NCI-H524 treated with DMSO at 0.1 percent for 48 hours (cell line): Measurements from ENCODE around the gene TMEM204.

Experiments
- DNase-seq: peaks from one replicate; lab custom pipeline; 2025; lab: John Stamatoyannopoulos, UW

The TMEM204 gene

DNA sequence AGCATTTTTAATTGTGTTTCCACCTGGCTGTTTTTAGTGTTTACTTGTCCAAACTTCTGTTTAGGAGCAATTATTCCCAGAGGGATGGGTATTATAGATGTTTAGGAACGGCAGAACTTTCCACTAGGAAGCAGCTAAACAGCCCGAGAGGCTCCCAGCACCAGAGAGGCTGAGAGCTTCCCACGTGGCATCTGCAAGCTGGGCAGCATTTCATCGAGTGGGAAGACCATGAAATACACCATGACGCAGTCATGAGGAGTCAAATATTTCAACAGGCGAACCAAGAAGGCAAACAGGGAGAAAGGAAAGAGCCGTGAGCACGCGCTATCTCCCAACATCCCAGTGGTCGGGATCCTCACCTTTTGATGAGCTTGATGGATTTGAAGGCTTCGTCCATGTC lies 24.1 kb downstream of the TMEM204 start:
- DNase-seq, result no peak

GRCh38 chr16:1559446-1559975 lies 26.0 kb downstream of the TMEM204 start:
- no peak for DNase-seq

GRCh38 chr16:1560153-1560552 lies 26.7 kb downstream of the TMEM204 start:
- DNase-seq, result no peak

- DNase-seq, result no peak
Observed at GRCh38 chr16:1560866-1561265, 27.4 kb downstream of the TMEM204 start.

GRCh38 chr16:1561266-1561665 lies 27.8 kb downstream of the TMEM204 start:
- DNase-seq, result no peak

DNA sequence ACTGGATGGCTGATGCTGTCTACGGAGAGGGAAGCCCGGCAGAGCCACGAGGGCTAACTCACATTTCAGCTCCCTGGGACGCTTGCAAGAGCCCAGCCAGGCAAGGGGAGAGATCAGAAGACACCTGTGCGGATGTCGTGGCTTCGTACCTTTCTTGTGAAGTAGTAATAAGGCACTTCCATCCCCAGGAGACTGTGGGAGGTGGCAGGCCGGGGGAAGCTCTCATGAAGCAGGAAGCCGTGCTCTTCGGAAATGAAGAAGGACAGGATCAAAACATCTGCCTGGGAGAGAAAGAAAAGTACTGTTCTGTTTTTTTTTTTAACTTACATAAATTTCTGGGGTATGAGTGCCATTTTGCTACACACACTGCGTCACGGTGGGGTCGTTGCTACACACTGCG lies 28.4 kb downstream of the TMEM204 start:
- DNase-seq, result no peak

DNA sequence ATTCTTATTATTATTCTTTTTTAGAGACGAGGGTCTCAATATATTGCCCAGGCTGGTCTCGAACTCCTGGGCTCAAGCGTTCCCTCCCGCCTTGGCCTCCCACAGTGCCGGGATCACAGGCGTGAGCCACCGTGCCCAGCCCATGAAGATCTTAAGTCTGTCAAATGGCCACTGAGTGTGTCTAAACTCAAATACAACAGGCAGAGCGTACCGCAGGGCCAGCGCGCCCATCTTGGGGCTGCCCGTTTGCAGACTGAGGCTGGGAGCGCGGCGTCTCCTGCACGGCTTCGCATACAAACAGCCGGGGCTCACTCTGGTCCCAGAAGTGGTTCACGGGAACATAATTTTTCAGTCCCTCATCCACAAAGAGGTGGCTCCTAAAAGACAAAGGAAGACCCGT lies 30.3 kb downstream of the TMEM204 start:
- no peak for DNase-seq

DNA sequence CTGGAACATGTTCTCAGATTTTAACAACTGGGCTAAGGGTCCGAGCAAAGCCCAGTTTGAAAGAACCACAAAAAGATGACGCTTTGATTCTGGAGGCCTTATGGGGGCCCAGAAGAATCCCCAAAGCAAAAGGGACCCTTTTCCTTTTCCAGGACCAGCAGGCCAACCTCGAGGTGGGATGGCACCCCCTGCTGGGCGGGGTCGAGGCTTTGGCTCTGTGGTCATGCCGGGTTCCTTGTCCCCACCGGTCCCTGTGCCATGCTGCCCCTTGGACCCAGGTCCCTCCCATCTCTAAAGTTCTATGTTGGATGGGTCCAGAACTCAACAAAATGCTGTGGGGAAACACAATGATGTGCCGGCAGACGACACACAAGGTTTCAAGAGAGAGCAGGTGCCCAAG lies 30.9 kb downstream of the TMEM204 start:
- no peak for DNase-seq

GRCh38 chr16:1565083-1565805 lies 31.8 kb downstream of the TMEM204 start:
- DNase-seq, result no peak

- no peak for DNase-seq
Observed at GRCh38 chr16:1567988-1568387, 34.5 kb downstream of the TMEM204 start.

- DNase-seq, result no peak
Observed at GRCh38 chr16:1571012-1571671, 37.7 kb downstream of the TMEM204 start.

DNA sequence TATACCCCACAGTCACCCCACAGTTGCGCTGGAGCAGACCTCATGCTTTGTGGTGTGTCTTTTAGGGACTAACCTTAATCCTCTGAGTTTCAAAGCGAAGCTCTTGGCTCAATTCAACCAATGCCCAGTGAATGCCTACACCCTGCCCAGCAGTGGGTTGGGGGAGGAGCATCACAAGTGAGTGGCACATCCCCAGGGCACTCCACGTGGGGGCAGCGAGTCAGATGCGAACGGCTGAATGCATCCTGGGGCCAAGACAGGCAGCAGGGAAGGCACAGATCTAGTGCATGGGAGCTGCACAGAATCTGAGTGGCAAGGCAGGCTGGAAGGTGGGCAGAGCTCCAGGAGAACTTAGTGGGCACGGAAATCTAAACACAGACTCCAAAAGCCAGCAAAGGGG lies 39.2 kb downstream of the TMEM204 start:
- DNase-seq, result no peak

DNA sequence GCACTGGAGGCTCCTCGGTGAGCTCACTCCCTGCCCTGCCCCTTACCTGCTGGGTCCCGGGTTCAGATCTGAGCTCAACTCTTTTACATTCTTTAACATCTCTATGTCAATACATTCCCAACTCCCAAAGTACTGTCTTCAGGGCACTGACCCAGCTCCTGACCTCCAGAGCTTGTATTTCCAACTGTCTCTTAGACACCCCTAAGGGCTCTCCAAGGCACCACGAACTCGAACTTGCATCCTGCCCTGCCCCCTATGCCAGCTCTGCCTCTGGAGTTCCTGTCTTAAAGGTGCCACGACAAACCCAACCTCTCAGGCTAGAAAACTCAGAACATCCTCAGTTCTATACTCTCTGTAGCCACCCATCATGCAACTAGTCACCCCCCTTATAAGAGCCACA lies 39.8 kb downstream of the TMEM204 start:
- DNase-seq, result no peak

DNA sequence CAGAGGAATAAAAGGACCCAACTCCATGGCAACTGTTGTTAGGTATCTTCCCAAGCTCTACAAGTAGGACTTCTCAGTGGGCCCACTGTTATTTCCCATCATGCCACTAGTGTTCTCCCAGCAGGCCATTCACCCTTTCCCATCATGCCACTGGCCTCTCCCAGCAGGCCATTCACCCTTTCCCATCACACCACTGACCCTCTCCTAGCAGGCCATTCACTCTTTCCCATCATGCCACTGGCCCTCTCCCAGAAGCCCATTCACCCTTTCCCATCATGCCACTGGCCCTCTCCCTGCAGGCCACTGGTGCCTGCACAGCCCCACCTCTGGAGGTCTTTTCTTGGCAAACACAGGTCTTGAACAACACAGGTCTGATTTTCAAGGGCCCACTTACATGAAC lies 42.1 kb downstream of the TMEM204 start:
- no peak for DNase-seq

DNA sequence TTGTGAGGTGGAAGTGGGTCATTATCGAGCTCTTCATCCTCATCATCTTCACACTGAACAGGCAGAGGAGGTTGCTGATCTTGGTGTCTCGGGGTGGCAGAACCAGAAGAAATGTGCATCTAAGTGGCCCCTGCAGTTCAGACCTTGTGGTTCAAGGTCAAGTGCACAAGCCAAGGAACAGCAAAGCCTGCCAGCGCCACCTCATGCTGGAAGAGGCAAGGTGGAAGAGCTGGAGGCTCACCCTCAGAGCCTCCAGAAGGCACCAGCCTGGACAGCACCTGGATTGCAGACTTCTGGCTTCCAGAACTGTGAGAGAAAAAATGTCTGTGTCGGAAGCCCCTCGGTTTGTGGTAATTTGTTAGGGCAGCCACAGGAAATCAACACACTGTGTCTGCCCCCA lies 45.7 kb downstream of the TMEM204 start:
- no peak for DNase-seq

DNA sequence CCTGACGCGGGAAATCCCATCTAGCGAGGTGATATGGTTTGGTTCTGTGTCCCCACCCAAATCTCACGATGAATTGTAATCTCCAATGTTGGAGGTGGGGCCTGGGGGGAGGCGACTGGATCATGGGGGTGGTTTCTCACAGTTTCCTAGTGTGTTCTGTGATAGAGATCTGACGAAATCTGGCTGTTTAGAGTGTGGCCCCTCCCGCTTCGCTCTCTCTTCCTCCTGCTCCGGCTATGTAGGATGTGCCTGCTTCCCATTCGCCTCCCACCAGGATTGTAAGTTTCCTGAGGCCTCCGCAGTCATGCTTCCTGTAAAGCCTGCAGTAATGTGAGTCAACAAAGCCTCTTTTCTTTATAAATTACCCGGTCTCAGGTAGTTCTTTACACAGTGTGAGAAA lies 46.8 kb downstream of the TMEM204 start:
- DNase-seq, result no peak

GRCh38 chr16:1580956-1581355 lies 47.5 kb downstream of the TMEM204 start:
- DNase-seq, result no peak

DNA sequence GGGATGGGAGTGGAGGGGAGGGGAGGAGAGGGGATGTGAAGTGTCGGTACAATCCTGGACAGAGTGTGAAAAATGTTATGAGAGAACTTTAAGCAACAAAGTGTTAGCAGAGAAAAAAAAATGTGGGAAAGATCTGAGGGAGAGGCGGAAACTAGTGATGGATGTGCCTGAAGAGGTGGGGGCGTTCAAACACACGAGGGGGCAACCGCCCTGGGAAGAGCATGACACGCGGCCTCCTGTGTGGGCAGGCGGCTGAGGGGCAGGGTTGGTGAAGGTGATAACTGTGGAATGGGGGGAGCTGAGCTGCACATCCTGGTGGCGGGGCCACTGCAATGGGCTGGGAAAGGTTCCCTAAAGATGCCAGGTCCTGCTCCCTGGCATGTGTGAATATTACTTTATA lies 48.3 kb downstream of the TMEM204 start:
- DNase-seq, result no peak

DNA sequence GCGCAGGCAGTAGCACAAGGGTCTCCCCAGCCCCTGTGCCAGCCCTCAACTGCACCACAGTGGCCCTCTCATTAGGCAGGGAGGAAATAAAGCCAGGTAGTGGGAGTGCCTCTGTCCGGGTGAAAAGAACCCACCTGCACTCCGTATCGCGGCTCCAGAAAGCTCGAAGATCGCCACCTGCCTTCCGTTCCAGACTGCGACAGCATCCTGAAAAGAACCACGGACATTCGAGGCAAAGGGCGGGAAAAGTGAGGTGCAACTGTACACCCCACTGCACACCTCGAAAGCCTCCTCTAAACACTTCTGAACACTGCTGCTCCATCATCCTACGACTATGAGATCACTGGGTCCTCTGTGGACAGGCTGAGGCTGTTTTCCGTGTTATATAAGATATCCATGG lies 49.7 kb downstream of the TMEM204 start:
- no peak for DNase-seq

GRCh38 chr16:1584926-1585484 lies 51.5 kb downstream of the TMEM204 start:
- DNase-seq, result no peak

- no peak for DNase-seq
Observed at GRCh38 chr16:1590366-1590765, 56.9 kb downstream of the TMEM204 start.

DNA sequence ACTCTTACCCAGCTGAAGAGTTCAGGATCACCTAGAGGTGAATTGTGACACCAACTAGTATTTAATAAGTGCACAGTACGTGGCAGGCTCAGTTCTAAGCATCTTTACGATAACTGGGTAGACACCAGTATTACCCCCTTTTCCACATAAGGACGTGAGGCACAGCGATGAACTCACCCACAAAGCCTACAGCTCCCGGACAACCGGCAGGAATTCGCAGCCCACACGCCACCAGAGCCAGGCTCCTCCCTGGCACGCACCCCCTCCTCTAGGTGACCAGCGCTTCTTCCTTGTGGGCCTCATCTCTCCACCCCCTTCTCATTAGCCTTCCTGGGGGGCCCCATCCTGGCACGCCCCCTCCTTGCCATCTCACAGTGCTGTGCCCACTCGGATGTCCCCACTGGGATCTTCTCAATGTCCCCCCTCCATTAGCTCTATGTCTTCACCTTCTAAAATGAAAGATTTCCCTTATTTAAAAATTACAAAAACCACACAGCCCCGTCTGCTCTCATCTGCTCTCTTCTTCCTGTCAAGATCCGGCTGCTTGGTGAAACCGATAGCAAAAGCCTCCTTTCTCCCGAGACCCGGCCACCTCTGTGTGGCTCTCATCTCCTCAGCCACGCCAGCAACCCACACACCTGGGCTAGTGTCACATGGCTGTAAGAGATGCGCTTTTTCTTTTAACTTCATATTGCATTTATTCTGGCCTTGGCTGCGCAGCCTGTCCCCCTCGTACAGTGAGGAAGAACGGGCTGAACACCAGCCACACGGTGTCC lies 57.7 kb downstream of the TMEM204 start:
- no peak for DNase-seq

DNA sequence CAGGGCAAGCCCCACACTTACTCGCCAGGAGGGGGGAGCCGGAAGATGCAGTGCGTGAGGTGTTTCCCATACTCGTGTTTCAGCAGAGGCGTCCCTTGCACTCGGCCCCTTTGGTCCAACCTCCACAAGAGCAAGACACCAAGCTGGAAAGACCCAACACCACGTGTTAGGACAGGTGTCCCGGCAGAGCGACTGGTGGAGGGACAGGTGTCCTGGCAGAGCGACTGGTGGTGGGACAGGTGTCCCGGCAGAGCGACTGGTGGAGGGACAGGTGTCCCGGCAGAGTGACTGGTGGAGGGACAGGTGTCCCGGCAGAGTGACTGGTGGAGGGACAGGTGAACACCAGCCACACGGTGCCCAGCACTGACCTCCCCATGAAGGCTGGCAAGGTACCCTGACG lies 59.0 kb downstream of the TMEM204 start:
- no peak for DNase-seq
